GM21360 (cell line): ENCODE results near the gene VRK1.
"Not testable (repeated sequence)": the region's sequence is repeated elsewhere in the genome, so short reads cannot be mapped to it uniquely, and the experiment has no call there.

ENCODE experiments used
- ATAC-seq: cut with Tn5 transposase; IDR thresholded peaks from one replicate; pipeline ENCODE4 v1.9.1; 2021; ENCODE audit warnings: mild to moderate bottlenecking, moderate library complexity; ENCODE audit not compliant: unreplicated experiment

Gene VRK1, protein sequence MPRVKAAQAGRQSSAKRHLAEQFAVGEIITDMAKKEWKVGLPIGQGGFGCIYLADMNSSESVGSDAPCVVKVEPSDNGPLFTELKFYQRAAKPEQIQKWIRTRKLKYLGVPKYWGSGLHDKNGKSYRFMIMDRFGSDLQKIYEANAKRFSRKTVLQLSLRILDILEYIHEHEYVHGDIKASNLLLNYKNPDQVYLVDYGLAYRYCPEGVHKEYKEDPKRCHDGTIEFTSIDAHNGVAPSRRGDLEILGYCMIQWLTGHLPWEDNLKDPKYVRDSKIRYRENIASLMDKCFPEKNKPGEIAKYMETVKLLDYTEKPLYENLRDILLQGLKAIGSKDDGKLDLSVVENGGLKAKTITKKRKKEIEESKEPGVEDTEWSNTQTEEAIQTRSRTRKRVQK

DNA sequence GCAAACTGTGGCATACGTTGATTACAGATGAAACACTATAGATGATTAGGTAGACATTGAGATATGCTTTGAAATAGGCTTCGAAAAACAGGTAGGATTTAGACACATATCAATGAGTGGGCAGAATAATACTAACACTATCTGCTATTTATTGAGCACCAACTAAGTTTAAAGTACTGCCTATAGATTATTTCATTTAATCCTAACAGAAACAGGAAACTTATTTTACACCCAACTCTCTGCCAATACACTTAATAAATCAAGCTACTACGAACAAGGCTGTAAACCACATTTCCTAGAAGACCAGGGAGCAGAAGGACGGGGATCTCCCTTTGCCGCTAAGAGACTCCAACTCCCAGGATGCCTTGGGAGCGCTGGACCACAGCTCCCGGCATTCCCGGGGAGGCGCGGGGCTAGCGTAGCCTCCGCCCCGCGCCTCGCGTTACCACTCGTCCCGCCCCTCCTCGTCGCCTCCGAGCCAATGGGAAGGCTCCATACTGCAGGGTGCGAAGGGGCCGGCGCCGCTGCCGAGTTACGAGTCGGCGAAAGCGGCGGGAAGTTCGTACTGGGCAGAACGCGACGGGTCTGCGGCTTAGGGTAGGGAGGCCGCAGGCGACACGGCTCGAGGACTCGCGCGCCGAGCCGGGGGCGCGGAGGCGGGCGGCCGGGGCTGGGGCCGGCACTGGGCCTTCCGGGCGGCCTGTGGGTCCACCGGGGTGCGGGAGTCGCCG, at the start of gene VRK1:
Gene VRK1, plus strand, starts transcription at position 532 of the 731 bp plus-strand sequence. CDS start 36,090 bp downstream, outside the sequence.
- peak; percentile 97 for ATAC-seq

DNA sequence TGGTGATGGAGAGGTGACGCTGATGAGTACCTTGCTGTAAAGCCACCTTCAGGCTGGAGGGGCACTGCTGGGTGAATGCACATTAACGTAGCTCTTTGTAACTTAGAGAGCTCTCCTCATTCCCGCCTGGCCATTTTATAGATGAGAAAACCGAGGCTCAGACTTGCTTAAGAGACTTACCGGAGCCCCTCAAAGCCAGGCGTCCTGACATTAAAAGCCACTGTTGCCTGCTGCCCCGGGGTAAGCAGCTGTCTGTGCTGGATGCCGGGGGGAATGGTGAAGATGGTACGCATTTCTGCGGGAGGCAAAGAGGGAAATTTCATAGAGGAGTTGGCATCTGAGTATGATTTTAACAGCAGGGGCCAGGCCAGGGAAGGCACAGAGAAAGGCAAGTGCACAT, 49.6 kb upstream of the VRK1 start:
- ATAC-seq: no peak

DNA sequence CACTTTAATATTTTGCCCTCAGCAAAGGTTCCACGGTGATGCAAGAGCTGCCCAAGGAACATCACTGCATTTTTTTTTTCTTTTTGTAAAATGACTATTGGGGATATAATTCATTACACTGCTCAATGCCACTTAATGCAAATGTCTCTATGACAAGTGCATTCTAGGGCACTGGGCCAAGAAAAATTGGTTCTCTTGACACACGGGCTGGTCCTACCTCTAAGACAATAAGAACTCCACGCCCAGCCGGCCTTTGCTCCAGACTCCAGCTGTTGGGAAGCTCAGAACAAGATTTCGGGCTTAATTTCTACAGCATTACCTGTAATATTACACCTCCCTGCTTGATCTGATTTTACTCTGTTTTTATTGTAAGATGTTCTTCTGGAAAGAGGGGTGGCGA, 48.8 kb upstream of the VRK1 start:
- no peak for ATAC-seq

DNA sequence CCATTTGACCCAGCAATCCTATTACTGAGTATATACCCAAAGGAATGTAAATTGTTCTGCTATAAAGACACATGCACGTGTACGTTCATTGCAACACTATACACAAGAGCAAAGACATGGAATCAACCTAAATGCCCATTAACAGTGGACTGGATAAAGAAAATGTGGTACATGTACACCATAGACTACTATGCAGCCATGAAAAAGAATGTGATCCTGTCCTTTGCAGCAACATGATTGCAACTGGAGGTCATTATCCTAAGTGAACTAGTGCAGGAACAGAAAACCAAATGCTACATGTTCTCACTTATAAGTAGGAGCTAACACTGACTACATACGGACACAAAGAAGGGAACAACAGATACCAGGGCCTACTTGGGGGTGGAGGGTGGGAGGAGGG, 45.7 kb upstream of the VRK1 start:
- ATAC-seq: no peak

DNA sequence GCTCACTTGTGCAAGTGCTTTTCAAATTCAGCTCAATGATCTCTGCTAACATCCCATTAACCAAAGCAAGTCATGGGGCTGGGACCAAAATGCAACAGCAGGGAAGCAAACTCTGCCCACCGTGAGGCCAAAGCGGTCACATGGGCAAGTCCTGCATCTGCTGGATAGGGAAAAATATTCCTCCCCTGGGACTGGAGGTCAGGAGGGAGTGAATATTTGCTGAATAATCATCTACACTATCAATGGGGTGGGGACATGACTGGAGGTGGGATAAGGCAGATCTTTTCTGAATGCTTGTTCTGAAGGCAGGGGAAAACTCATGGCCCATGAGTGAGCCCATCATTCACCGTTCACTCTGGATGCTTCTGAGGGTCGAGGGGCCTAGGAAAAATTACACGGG, 45.1 kb upstream of the VRK1 start:
- ATAC-seq: no peak

DNA sequence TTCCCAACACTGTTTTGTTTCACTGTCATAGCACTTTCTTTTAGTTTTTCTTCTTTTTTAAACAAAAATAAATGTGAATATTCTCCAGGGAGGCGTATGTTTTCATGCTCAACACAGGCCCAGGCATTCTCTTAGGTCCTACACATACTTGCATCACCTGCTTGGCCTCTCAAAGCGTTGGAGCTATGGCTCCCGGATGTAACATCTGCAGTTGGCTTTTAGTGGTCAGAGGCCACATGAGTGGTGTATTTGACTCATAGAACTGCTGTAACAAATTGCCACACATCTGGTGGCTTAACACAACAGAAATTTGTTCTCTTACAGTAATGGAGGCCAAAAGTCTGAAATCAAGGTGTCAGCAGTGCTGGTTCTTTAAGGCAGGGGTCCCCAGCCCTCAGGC, 44.6 kb upstream of the VRK1 start:
- ATAC-seq: no peak

DNA sequence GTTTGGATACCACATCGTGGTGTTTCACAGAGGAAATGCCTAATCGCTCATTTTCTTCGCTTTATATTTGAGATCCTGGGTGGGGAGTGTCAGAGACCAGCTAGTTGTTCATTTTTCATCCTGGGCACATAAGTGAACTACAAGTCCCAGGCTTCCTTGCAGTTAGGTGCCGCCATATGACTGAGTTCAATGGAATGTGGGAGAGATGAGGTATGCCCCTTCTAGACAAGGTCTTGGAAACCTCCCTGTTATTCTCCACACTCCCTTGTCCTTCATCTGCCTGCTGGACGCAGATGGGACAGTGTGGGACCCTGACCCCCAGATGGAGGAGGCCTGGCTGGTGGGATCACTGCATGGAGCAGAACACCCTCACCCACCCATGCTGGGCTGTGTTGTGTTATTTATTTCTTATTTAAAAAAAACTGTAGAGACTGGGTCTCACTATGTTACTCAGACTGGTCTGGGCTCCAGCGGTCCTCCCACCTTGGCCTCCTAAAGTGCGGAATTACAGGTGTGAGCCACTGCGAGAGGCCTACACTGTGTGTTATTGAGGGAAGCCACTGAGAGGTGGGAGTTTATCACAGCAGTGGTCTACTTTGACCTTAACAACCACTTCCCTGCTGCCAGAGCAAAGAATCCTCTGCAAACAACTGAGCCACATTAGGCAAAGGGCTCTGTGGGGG, 42.9 kb upstream of the VRK1 start:
- no peak for ATAC-seq

DNA sequence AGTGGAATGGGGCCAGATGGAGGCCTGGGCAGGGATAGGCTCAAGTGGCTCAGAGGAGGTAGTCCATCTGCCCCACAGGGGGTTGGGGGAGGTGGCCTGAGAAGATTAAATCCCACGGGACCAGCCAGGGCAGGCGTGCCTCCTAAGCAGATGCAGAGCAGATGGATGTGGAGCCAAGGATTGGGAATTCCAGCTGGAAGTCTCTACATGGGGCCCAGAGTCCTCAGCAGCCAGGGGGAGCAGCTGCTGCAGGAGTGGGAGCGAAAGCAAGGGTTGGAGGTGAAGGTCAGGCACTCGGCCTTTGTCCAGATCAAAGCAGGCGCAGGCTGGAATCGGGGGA, 42.4 kb upstream of the VRK1 start:
- no peak for ATAC-seq

DNA sequence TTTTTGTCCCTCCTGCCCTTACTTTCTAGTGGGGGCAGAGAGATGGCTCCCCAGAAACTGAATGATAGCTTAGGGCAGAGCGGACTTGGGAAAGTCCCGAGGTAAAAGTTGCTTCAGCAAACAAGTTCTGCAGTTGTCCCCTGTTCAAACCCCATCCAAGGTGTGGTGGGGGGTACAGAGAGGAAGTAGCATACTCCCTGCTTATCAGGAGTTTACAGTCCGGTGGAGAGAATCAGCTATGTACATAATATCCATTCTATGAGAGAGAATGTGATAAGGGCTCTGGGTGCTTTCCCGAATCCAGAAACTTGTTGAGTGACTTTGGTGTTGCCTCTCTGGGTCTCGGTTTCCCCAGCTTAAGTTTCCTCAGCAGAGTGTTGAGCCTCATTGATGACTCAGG, 40.4 kb upstream of the VRK1 start:
- ATAC-seq: no peak

DNA sequence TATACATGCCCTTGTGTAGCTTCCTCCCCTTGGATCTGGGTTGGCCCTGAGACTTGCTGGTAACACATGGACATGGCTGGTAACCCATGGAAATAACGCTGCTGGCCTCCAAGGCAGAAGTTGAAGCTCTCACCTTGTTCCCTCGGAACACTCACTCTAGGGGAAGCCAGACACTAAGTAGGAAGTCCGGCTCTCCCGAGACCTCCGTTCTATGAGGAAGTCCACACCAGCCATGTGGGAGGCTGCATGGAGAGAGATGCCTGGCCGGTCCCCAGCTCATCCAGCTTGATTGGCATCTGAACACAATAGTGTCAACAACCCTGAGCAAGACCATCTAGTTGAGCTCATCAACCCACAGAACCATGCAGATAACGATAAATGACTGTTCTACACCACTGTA, 39.7 kb upstream of the VRK1 start:
- no peak for ATAC-seq

DNA sequence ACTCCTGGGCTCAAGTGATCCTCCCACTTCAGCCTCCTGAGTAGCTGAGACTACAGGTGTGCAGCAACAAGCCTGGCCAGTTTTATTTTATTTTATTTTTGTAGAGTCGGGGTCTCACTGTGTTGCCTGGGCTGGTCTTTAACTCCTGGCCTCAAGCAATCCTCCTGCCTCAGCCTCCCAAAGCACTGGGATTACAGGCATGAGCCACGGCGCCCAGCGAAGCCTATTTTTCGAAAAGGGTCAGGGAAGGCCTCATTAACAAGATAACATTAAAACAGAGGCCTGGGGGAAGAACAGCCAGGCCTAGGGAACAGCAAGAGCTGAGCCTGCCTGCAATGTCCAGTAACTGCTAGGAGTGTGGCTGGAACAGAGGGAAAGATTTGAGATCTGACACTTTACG, 36.1 kb upstream of the VRK1 start:
- ATAC-seq: no peak

DNA sequence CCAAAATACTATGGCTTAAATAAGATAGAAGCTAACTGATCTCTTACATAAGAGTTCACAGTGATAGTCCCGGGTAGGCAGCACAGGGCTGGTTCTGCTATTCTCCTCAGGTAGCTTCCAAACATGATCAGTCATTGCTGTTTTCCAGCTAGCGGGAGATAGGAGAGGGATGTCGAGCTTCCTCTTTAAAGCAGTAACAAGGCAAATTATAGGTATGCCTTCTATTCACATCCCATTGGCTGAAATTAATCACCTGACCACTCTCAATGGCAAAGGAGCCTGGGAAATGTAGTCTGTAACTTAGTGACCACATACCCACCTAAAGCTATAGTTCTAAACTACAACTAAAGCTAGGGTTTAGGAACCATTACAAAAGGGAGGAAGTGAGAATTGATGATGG, 34.5 kb upstream of the VRK1 start:
- ATAC-seq: peak; percentile 100

DNA sequence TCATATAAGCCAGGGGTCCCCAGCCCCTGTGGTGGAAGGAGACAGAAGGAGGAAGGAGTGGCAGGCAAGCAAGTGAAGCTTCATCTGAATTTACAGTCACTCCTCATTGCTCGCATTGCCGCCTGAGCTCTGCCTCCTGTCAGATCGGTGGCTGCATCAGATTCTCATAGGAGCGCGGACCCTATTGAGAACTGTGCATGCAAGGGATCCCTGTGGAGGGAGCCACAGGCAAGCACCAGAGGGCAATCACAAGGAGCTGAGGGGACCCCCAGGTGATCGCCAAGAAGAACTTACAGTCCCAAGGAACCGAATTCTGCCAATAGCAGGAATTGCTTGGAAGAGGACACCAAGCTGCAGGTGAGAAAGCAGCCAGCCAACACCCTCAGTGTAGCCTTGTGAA, 33.2 kb upstream of the VRK1 start:
- ATAC-seq: no peak

DNA sequence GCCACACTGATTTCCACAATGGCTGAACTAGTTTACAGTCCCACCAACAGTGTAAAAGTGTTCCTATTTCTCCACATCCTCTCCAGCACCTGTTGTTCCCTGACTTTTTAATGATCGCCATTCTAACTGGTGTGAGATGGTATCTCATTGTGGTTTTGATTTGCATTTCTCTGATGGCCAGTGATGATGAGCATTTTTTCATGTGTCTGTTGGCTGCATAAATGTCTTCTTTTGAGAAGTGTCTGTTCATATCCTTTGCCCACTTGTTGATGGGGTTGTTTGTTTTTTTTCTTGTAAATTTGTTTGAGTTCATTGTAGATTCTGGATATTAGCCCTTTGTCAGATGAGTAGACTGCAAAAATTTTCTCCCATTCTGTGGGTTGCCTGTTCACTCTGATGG, 32.0 kb upstream of the VRK1 start:
- not testable (repeated sequence) for ATAC-seq

DNA sequence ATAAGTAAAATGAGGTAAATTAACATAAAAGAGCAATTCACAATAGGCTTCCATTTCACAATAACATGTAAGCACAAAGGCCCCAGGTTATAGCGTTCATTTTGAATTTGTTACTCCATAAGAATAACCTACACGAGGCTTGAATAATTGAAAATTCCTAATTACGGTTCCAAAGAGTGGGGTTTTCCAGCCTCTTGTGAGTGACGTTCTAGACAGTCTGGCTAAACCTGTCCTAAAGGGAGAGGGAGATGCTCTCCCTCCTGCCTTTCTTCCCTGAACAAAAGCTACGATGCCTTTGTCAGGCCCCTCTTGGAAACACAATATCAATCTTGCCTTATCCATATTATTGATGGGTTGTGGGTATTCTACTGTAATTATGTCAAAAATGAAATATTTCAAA, 24.3 kb upstream of the VRK1 start:
- no peak for ATAC-seq

DNA sequence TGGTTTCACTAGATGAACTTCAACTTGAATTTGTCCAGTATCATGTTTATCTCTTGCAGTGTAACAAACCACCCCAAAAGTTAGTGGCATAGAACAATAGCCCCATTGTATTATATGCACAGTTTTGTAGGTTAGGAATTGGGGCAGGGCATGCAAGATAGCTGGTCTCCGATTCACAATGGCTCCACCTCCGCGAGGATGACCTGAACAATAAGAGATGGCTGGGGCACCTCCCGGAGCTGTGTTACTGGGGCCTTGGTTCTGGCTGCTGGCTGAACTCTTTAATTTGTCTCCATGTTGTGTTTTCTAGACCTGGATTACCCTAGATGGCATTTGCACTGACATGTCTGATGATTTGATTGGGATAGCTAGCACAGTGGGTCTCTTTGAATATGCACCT, 20.4 kb upstream of the VRK1 start:
- ATAC-seq: no peak

DNA sequence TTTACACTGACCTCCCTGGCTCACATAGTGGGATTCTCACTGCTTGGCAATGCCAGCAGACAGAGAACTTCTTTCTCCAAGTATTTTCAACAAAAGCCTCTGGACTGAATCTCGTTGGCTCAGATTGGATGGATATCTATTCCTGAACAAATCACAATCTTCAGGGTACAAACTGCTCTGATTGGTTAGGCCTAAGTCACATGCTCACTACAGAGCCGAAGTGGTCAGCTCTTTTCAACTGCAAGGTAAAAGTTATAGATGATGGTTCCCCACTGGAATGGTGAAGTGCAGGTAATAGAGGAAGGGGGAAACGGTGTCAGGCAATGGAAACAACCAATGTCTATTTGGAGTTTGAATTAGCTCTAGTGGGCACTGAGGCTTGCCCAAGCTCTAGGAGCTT, 16.7 kb upstream of the VRK1 start:
- ATAC-seq: no peak

DNA sequence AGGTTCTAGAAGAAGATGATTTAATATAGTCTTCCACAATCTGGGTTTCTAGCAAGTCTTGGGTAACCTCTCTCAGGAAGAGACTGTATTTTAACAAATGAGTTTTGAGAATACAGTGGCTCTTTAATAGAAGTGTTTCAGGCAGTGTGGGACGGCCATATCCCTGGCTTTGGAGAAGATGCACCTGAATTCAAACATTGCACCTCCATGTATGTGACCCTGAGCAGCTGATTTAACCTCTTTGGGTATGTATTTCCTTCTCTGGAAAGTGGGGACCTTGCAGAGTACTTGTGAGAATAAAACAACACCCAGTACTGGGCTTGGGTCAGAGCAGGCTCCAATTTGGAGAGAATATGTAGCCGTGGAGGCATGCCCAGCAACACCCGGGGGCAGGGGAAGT, 15.8 kb upstream of the VRK1 start:
- no peak for ATAC-seq

DNA sequence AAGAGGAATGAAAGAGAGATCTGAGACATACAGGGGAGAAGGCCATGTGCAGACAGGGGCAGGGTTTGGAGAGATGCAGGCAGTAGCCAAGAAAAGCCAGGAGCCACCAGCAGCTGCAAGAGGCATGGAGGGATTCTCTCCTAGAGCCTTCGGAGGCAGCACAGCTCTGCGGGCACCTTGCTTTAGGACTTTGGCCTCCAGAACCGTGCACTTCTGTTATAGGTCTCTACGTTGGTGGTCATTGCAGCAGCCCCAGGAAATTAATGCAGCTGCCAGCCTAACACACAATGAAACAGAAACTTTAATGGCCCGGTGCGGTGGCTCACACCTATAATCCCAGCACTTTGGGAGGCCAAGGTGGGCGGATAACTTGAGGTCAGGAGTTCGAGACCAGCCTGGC, 14.7 kb upstream of the VRK1 start:
- ATAC-seq: no peak

DNA sequence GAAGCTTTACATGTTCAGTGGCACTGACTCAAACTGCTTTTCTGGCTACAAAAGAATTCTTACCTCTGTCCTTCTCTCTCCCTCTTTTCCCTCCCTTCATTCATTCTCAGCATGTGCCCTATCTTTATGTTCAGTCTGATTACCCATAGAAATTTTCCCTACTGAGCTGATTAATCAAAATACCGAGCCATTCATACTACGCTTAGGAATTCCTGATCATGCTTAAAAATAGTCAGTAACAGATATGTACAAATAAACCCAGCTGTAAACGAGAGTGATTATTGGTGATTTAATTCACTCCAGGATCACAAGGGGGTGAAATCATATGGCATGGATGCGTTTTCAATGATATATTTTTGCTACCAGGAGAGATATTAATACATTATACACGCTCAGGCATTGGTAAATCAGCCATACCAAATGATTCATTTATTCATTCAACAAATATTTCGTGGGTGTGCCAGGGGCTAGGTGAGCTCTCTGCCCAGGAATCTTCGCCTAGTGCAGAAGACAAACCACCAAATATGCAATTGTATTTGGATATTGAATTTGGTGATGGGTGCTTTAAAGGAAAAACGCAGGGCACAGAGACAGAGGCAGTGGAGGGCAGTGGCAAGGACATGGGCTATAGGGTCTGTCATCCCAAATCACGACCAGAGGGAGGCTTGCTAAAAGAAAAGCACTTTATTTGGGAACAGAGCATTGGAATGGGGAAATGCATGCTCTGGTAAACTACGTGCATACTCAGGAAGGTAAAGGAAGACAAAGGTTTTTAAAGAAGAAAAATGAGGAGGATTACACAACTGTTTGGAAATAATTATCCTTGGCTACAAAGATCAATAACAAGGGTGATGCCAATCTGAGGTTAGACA, 13.9 kb upstream of the VRK1 start:
- no peak for ATAC-seq

DNA sequence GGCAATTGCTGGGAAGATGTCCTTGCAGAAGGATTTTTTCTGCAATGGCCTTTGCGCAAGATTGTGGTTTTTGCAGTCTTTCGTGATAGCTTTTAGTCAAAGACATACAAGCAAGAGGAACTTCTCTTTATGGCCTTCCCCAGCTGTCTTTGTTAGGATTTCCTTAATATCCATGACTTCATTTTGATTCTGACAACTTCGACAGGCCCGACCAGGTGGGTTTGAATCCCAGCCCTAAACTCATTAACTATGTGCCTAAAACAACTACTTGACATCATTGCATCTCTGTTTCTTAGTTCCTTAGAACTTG, 13.3 kb upstream of the VRK1 start:
- ATAC-seq: no peak
